GM23338 (cell line): Measurements from ENCODE around the gene DDIAS. TPM values are rescaled to one million over a fixed set of nuclear protein-coding genes. Genes with fewer than 3 reads are reported as not detected.

Experiments
- ATAC-seq: fragments of 200-7000 bp; cut with Tn5 transposase; 3 replicates; pipeline ENCODE4 v1.9.1; 2020
- DNase-seq: peaks from one replicate; pipeline ENCODE4 v3.0.0-alpha.2; 2015; ENCODE audit warnings: low spot score
- H2AFZ ChIP-seq: fragments of 200-600 bp; sonication (generic); 2 replicates; pipeline ENCODE4 v1.8.0; 2016; ENCODE audit warnings: antibody characterized with exemption, mild to moderate bottlenecking, moderate library complexity
- H3F3A ChIP-seq: fragments of 200-600 bp; sonication (generic); replicated peaks from 2 replicates; pipeline ENCODE4 v1.8.0; 2017; ENCODE audit warnings: antibody characterized with exemption, mixed run types, low read depth
- H3K27ac ChIP-seq: fragments of 200-600 bp; sonication (generic); 2 replicates; pipeline ENCODE4 v1.6.1; 2016; ENCODE audit warnings: low read depth
- H3K27me3 ChIP-seq: fragments of 200-600 bp; sonication (generic); 2 replicates; pipeline ENCODE4 v1.8.0; 2016; ENCODE audit warnings: mild to moderate bottlenecking, mixed run types, moderate library complexity; ENCODE audit not compliant: insufficient read depth
- H3K36me3 ChIP-seq: fragments of 200-600 bp; sonication (generic); 2 replicates; pipeline ENCODE4 v1.8.0; 2016; ENCODE audit warnings: mild to moderate bottlenecking; ENCODE audit not compliant: insufficient read depth
- H3K4me1 ChIP-seq: fragments of 200-600 bp; sonication (generic); 2 replicates; pipeline ENCODE4 v1.8.0; 2016; ENCODE audit warnings: mild to moderate bottlenecking, moderate library complexity; ENCODE audit not compliant: insufficient read depth
- H3K4me2 ChIP-seq: fragments of 200-600 bp; sonication (generic); 2 replicates; pipeline ENCODE4 v1.7.1; 2017; ENCODE audit warnings: mixed run types
- H3K4me3 ChIP-seq: fragments of 200-600 bp; sonication (generic); 2 replicates; pipeline ENCODE4 v1.6.1; 2016; ENCODE audit warnings: mixed run types
- H3K79me2 ChIP-seq: fragments of 200-600 bp; sonication (generic); replicated peaks from 2 replicates; pipeline ENCODE4 v1.8.0; 2017; ENCODE audit warnings: mild to moderate bottlenecking; ENCODE audit not compliant: insufficient read depth
- H3K9me2 ChIP-seq: fragments of 200-600 bp; sonication (generic); 2 replicates; pipeline ENCODE4 v1.8.0; 2017; ENCODE audit not compliant: insufficient read depth
- H4K20me1 ChIP-seq: fragments of 200-600 bp; sonication (generic); replicated peaks from 2 replicates; pipeline ENCODE4 v1.8.0; 2017; ENCODE audit warnings: mild to moderate bottlenecking; ENCODE audit not compliant: insufficient read depth
- H3K27ac Mint-ChIP-seq: 2 replicates; pipeline ENCODE4 v1.8.0; 2020; ENCODE audit warnings: inconsistent platforms, mild to moderate bottlenecking, moderate library complexity, mixed read lengths
- H3K27me3 Mint-ChIP-seq: 3 replicates; pipeline ENCODE4 v1.8.0; 2022; ENCODE audit warnings: low read depth, mild to moderate bottlenecking, moderate library complexity, mixed read lengths, inconsistent platforms; ENCODE audit not compliant: insufficient read depth, poor library complexity
- H3K36me3 Mint-ChIP-seq: 3 replicates; pipeline ENCODE4 v1.8.0; 2021; ENCODE audit warnings: low read depth, mild to moderate bottlenecking, inconsistent platforms, moderate library complexity, mixed read lengths
- H3K4me1 Mint-ChIP-seq: 3 replicates; pipeline ENCODE4 v1.8.0; 2020; ENCODE audit warnings: mild to moderate bottlenecking, inconsistent platforms, mixed read lengths
- H3K4me3 Mint-ChIP-seq: 3 replicates; pipeline ENCODE4 v1.8.0; 2021; ENCODE audit warnings: moderate library complexity, mild to moderate bottlenecking, inconsistent platforms, mixed read lengths
- H3K9me3 Mint-ChIP-seq: 3 replicates; pipeline ENCODE4 v1.8.0; 2020; ENCODE audit warnings: moderate library complexity, mild to moderate bottlenecking, inconsistent platforms, mixed read lengths
- CREB1 ChIP-seq: fragments of 250-450 bp; sonication (Bioruptor Pico); IDR thresholded peaks from 2 replicates; pipeline ENCODE4 v1.5.0; 2020; ENCODE audit warnings: low read depth, mild to moderate bottlenecking, moderate library complexity
- CTCF ChIP-seq, 2 experiments: fragments of 200-600 bp in 1 of 2; sonication (generic) in 1 of 2; conservative IDR thresholded peaks; 2 replicates each; pipeline versions ENCODE4 v1.5.1 to v1.6.1; 2016 to 2017; ENCODE audit warnings: antibody characterized with exemption in 2 of 2, low read depth in 2 of 2, mild to moderate bottlenecking in 2 of 2, moderate library complexity in 1 of 2
- ETS1 ChIP-seq: IDR thresholded peaks from 2 replicates; pipeline ENCODE4 v1.6.1; 2016; ENCODE audit warnings: antibody characterized with exemption
- EZH2phosphoT487 ChIP-seq: fragments of 200-600 bp; sonication (generic); IDR thresholded peaks from one replicate; pipeline ENCODE4 v1.8.1; 2018; ENCODE audit warnings: antibody characterized with exemption; ENCODE audit not compliant: unreplicated experiment
- JUNB ChIP-seq: IDR thresholded peaks from one replicate; pipeline ENCODE4 v1.6.1; 2016; ENCODE audit warnings: antibody characterized with exemption; ENCODE audit not compliant: unreplicated experiment
- POLR2AphosphoS5 ChIP-seq: IDR thresholded peaks from 2 replicates; pipeline ENCODE4 v1.6.1; 2016; ENCODE audit warnings: antibody characterized with exemption, low read depth
- REST ChIP-seq: IDR thresholded peaks from one replicate; pipeline ENCODE4 v1.6.1; 2018; ENCODE audit warnings: antibody characterized with exemption; ENCODE audit not compliant: unreplicated experiment
- STAT1 ChIP-seq: IDR thresholded peaks from one replicate; pipeline ENCODE4 v1.6.1; 2016; ENCODE audit warnings: antibody characterized with exemption; ENCODE audit not compliant: unreplicated experiment
- ZNF114 ChIP-seq: fragments of 250-450 bp; sonication (Bioruptor Pico); IDR thresholded peaks from 2 replicates; pipeline ENCODE4 v1.5.0; 2020; ENCODE audit warnings: mild to moderate bottlenecking, moderate library complexity
- ZNF331 ChIP-seq: fragments of 250-450 bp; sonication (Bioruptor Pico); IDR thresholded peaks from 2 replicates; pipeline ENCODE4 v1.5.0; 2020; ENCODE audit warnings: low read depth, mild to moderate bottlenecking, moderate library complexity
- polyA plus RNA-seq: library from polyadenylated mRNA; unstranded; fragments of >200 nt; fragmentation: Nextera tagmentation; extraction: Ambion mirVana; gene quantifications from 2 replicates; pipeline ENCODE4 v1.2.1, GENCODE V29; 2016
- total RNA-seq: library from RNA; depleted of rRNA; stranded (reverse); fragments of >200 nt; shearing (Covaris generic); gene quantifications from 2 replicates; pipeline ENCODE4 v1.2.3, GENCODE V29; 2014

DDIAS gene
- total and polyA plus RNA-seq, 2 experiments from 2014 or later, result 19.5 to 53.0 TPM

- Histone ChIP-seq H3F3A (no peaks in the 10 kb centered on the region), H3K27me3 (no peaks in the 10 kb centered on the region), H3K79me2 (no peaks in the 10 kb centered on the region), H3K9me2 (no peaks in the 10 kb centered on the region), H2AFZ (no peak overlapping the region), H4K20me1 (no peaks in the 10 kb centered on the region), H3K27ac (no peak overlapping the region), H3K4me3 (no peak overlapping the region), H3K4me1 (no peaks in the 10 kb centered on the region), H3K4me2 (no peak overlapping the region), H3K36me3 (no peaks in the 10 kb centered on the region)
- DNase-seq (no peak), ATAC-seq (no peak)
- peaks cover 3% of the 10 kb centered on the region; the same call in 2 of the 3 replicates for H3K4me1 Mint-ChIP-seq
- no peaks in the 10 kb centered on the region for H3K9me3 Mint-ChIP-seq
- H3K36me3 Mint-ChIP-seq, result peaks cover 4% of the 10 kb centered on the region; the same call in 1 of the 3 replicates
- no peak overlapping the region for H3K4me3 Mint-ChIP-seq
- no peak for TF ChIP-seq JUNB
- no peak for TF ChIP-seq ETS1
- TF ChIP-seq STAT1, result no peak
- TF ChIP-seq POLR2AphosphoS5, result no peak
- TF ChIP-seq ZNF331 (CRISPR knock-in tag), result no peak
- no peak for TF ChIP-seq CTCF (conservative IDR thresholded peaks at IDR 0.05; ENCODE audit: low read depth in 2 of 2)
- no peak for TF ChIP-seq ZNF114 (CRISPR knock-in tag)
- TF ChIP-seq REST, result no peak
- no peak for TF ChIP-seq CREB1 (CRISPR knock-in tag)
- TF ChIP-seq EZH2phosphoT487, result no peak
- H3K27me3 Mint-ChIP-seq, result no peaks in the 10 kb centered on the region
- no peak overlapping the region for H3K27ac Mint-ChIP-seq
Observed at GRCh38 chr11:82859750-82860149, 41.8 kb upstream of the DDIAS start.

GRCh38 chr11:82862379-82862778, 39.2 kb upstream of the DDIAS start:
- Histone ChIP-seq H3K27me3 (no peaks in the 10 kb centered on the region), H3K4me3 (no peak overlapping the region), H3K9me2 (no peaks in the 10 kb centered on the region), H3K4me1 (no peaks in the 10 kb centered on the region), H3F3A (no peaks in the 10 kb centered on the region), H3K4me2 (no peak overlapping the region), H3K36me3 (no peaks in the 10 kb centered on the region), H3K79me2 (no peaks in the 10 kb centered on the region), H4K20me1 (no peaks in the 10 kb centered on the region), H2AFZ (no peak overlapping the region), H3K27ac (no peak overlapping the region)
- TF ChIP-seq CREB1 (CRISPR knock-in tag), result no peak
- no peak for TF ChIP-seq ZNF114 (CRISPR knock-in tag)
- DNase-seq (no peak), ATAC-seq (no peak)
- Mint-ChIP-seq H3K4me3 (no peak overlapping the region), H3K27me3 (no peaks in the 10 kb centered on the region), H3K9me3 (no peaks in the 10 kb centered on the region), H3K27ac (no peak overlapping the region), H3K4me1 (peaks cover 5% of the 10 kb centered on the region), H3K36me3 (no peaks in the 10 kb centered on the region)
